GM12875 (cell line): Measurements from ENCODE around the gene CLIC3.
"Not testable (repeated sequence)": the region's sequence is repeated elsewhere in the genome, so short reads cannot be mapped to it uniquely, and the experiment has no call there.

Experiments used
- H3K4me3 ChIP-seq: one replicate; pipeline ENCODE4 v1.5.1; 2011; ENCODE audit warnings: low read depth, low read length, control low read depth
- TF ChIP-seq, protein P1 (sequence below): IDR thresholded peaks from 2 replicates; pipeline ENCODE4 v1.5.1; 2011; ENCODE audit warnings: low read depth, mild to moderate bottlenecking, control low read depth, inconsistent platforms, low read length, moderate library complexity, borderline replicate concordance; ENCODE audit not compliant: insufficient read depth

Gene CLIC3

DNA sequence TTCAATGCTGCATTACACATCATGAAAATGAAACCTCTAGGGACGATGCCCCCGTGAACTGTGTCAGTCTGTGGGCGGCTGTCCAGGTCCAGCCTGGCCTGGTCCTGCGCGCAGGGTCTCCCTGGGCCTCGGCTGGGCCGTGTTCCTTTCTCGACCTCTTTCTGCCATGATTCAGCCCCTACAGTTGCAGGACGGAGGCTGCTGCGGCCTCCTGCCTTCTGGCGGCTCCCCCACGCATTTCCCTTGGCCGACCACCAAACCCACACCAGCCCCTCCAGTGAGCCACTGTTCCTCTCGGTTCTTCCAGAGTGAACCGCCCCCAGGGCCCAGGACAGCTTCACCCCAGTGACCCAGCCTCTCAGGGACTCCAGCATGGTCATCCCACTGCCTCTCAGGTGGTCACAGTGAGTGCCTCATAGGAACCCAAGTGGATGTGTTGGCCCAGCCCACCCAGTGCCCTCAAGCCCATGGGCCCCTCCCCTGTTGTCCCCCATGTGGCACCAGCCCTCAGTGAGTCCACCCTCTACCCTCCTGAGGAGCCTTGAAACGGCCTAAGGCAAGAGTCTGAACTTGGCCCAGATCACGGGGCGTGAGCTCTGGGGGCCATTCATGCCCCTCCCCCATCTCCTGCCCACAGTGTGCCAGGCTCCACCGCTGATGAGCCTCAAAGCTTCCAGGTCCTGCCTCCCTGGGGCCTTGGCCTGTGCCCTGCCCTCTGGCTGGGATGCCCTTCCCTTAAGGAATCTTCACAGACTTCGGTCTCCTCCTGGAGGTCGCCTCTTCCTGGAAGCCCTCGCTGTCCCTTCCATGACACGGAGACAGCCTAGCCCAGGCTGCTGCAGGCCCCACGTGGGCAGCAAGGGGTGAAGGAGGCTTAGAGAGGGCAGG is 10.0 kb upstream of the CLIC3 start:
- TF ChIP-seq, protein P1, sequence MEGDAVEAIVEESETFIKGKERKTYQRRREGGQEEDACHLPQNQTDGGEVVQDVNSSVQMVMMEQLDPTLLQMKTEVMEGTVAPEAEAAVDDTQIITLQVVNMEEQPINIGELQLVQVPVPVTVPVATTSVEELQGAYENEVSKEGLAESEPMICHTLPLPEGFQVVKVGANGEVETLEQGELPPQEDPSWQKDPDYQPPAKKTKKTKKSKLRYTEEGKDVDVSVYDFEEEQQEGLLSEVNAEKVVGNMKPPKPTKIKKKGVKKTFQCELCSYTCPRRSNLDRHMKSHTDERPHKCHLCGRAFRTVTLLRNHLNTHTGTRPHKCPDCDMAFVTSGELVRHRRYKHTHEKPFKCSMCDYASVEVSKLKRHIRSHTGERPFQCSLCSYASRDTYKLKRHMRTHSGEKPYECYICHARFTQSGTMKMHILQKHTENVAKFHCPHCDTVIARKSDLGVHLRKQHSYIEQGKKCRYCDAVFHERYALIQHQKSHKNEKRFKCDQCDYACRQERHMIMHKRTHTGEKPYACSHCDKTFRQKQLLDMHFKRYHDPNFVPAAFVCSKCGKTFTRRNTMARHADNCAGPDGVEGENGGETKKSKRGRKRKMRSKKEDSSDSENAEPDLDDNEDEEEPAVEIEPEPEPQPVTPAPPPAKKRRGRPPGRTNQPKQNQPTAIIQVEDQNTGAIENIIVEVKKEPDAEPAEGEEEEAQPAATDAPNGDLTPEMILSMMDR: no peak
- no peak overlapping the region for H3K4me3 ChIP-seq

DNA sequence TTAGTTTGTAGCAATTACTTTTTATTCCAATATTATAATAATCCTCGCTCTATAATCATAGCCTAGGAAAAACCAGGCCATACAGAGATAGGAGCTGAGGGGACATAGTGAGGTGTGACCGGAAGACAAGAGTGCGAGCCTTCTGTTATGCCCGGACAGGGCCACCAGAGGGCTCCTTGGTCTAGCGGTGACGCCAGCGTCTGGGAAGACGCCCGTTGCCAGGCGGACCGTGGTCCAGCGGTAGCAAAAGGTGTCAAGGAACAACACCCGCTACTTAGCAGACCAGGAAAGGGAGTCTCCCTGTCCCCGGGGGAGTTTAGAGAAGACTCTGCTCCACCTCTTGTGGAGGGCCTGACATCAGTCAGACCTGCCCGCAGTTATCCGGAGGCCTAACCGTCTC is 7.9 kb upstream of the CLIC3 start:
- not testable (repeated sequence) for H3K4me3 ChIP-seq
- TF ChIP-seq, protein P1: 0 out of 2 replicates have a peak, but pooled peaks have one; percentile 24

DNA sequence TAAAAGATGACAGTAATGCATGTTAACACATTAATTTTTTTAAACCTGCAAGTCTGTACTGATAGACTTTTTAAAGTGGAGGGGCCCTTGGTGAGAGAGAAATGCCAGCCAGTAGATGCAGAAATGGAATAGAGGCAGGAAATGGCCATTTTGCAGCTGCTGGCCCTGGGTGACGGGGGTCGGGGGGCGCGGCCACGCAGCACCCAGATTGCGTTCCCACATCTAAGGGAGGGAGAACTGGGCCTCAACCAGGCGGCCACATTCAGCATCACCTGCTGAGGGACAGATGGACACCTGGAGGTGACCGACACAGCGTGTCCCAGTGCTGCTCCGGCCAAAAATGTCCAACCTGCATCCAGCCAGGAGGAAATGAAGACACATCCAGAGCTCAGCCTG is 6.3 kb upstream of the CLIC3 start:
- H3K4me3 ChIP-seq: no peak overlapping the region
- TF ChIP-seq, protein P1: no peak

DNA sequence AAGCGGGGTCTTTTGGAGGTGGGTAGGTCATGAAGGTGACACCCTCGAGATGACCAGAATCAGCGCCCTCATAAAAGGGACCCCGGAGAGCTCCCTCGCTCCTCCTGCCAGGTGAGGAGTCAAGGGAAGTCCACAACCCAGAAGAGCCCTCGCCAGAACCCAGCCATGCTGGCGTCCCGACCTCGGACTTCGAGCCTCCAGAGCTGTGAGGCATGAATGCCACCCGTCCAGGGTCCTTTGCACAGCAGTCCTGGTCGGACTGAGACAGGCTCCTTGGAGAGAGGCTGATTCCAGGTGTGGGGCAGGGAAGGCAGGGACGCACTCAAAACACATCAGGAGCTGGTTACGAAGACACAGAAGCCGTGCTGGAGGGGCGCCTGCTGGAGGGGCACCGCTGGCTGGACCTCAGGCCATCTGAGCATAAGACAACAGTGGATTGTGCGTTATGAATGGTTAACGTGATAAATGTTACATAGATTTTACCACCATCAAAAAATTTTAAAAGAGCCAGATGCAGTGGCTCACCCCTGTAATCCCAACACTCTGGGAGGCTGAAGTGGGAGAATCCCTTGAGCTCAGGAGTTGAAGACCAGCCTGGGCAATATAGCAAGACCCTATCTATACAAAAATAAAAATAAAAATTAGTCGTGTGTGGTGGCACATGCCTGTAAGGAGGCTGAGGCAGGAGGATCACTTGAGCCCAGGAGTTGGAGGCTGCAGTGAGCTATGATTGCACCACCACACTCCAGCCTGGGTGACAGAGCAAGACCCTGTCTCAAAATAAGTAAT is 5.7 kb upstream of the CLIC3 start:
- no peak overlapping the region for H3K4me3 ChIP-seq
- TF ChIP-seq, protein P1: no peak

DNA sequence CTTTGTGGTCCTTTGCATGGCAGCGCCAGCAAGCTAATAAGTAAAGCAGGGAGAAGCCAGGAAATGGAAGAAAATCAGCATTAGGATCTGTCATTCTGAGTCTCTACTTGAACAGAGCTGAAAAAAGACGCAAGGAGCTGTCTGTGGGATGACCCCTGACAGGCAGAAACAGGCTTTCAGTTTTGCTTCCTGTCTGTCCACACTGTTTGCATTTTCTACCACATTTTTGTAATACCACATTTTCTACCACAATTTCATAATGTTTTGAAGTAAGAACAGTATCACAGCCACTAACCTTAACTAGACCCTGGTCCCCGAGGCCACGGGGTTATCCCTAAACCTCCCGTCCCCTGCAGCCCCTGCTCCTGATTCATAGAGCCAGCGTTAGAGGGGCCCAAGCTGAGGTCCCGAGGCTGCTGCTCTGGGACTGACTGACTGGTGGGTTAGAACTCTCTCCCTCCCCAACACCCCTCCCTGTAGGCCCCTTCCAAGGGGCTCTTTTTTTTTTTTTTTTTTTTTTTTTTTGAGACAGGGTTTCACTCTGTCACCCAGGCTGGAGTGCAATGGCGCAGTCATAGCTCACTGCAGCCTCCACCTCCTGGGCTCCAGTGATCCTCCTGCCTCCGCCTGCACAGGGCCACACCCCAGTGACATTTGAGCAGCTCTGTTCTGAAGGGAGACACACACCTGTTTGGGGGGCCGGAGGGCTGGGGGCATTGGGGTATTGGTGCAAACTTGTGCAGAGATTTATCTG is 4.0 kb upstream of the CLIC3 start:
- peak overlapping the region; percentile 19 for H3K4me3 ChIP-seq
- TF ChIP-seq, protein P1: no peak

DNA sequence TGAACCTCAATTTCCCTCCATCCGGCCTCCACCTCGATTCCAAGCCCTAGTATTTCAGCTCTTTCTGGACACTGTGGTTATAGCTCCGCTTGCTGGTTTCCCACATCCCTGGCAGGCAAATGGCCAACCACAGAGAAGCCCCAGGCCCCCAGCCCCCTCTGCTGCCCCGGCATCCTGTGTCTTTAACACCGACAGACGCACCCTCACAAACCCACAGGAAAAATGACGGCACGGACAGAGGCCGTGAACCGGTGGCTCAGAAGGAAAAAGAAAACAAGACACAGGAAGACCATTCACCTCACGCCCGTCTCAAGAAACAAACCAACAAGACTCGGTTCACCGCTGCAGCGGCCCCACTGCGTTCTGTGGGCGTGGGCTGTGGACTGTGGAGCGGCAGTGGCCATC is 1.5 kb upstream of the CLIC3 start:
- H3K4me3 ChIP-seq: no peak overlapping the region
- TF ChIP-seq, protein P1: no peak
